A549 (cell line): Measurements from ENCODE around the gene PRICKLE4.

Source experiments
- CTCF ChIP-seq: fragments of >200 bp; sonication (Bioruptor Twin); formaldehyde crosslinking; IDR thresholded peaks from 3 replicates; pipeline ENCODE4 v1.5.1; 2016
- ELK1 ChIP-seq: fragments of 150-350 bp; IDR thresholded peaks from 2 replicates; pipeline ENCODE4 v1.6.1; 2014; ENCODE audit warnings: low read depth, mild to moderate bottlenecking, low read length
- MAX ChIP-seq: IDR thresholded peaks from 2 replicates; pipeline ENCODE4 v1.6.1; 2012
- POLR2A ChIP-seq: IDR thresholded peaks from 2 replicates; pipeline ENCODE4 v1.6.1; 2012; ENCODE audit warnings: mild to moderate bottlenecking, low read length

- TF ChIP-seq CTCF (no peak), MAX (no peak), POLR2A (no peak), ELK1 (no peak)
Observed at GRCh38 chr6:41748542-41748941, 32.0 kb upstream of the PRICKLE4 start.
